HEK293T (cell line): ENCODE results near the gene ARFRP1.
"Not testable (repeated sequence)": the region's sequence is repeated elsewhere in the genome, so short reads cannot be mapped to it uniquely, and the experiment has no call there.

Experiments
- CTCF ChIA-PET: fragments of 350-600 bp; formaldehyde crosslinking; extraction: SDS; loops from one replicate; lab custom pipeline; 2021; ENCODE audit warnings: antibody characterized with exemption, inconsistent platforms; lab: Yijun Ruan, JAX
- POLR2A ChIA-PET: fragments of 350-600 bp; formaldehyde crosslinking; extraction: SDS; loops from one replicate; lab custom pipeline; 2020; ENCODE audit warnings: antibody characterized with exemption, inconsistent platforms; lab: Yijun Ruan, JAX
- DNase-seq: peaks from one replicate; pipeline ENCODE4 v3.0.0; 2012; ENCODE audit warnings: mixed read lengths; ENCODE audit errors: extremely low spot score
- ARNT ChIP-seq: fragments of 450-650 bp; IDR thresholded peaks from 2 replicates; pipeline ENCODE4 v1.6.1; 2017; ENCODE audit warnings: mild to moderate bottlenecking
- BHLHE40 ChIP-seq: fragments of 450-650 bp; IDR thresholded peaks from 2 replicates; pipeline ENCODE4 v1.6.1; 2016; ENCODE audit warnings: mild to moderate bottlenecking, moderate library complexity, borderline replicate concordance
- CTBP1 ChIP-seq: fragments of 450-650 bp; IDR thresholded peaks from 2 replicates; pipeline ENCODE4 v1.6.1; 2016; ENCODE audit warnings: borderline replicate concordance
- ELF4 ChIP-seq: fragments of 450-650 bp; IDR thresholded peaks from 2 replicates; pipeline ENCODE4 v1.6.1; 2017; ENCODE audit warnings: antibody characterized with exemption
- FOXA1 ChIP-seq: fragments of 450-650 bp; IDR thresholded peaks from 2 replicates; pipeline ENCODE4 v1.6.1; 2016; ENCODE audit warnings: mild to moderate bottlenecking
- FOXK2 ChIP-seq: fragments of 450-650 bp; IDR thresholded peaks from 2 replicates; pipeline ENCODE4 v1.6.1; 2016; ENCODE audit warnings: mild to moderate bottlenecking
- FOXM1 ChIP-seq: fragments of 450-650 bp; IDR thresholded peaks from 2 replicates; pipeline ENCODE4 v1.6.1; 2017; ENCODE audit warnings: mild to moderate bottlenecking, borderline replicate concordance
- HDGF ChIP-seq: fragments of 450-650 bp; IDR thresholded peaks from 2 replicates; pipeline ENCODE4 v1.6.1; 2017; ENCODE audit warnings: antibody characterized with exemption, borderline replicate concordance
- L3MBTL2 ChIP-seq: fragments of 450-650 bp; conservative IDR thresholded peaks from 2 replicates; pipeline ENCODE4 v1.6.1; 2016; ENCODE audit warnings: mild to moderate bottlenecking
- LEF1 ChIP-seq: fragments of 450-650 bp; IDR thresholded peaks from 2 replicates; pipeline ENCODE4 v1.6.1; 2017; ENCODE audit warnings: mild to moderate bottlenecking, borderline replicate concordance
- NFRKB ChIP-seq: fragments of 450-650 bp; IDR thresholded peaks from 2 replicates; pipeline ENCODE4 v1.6.1; 2016; ENCODE audit warnings: mild to moderate bottlenecking, moderate library complexity
- SP1 ChIP-seq: fragments of 450-650 bp; IDR thresholded peaks from 2 replicates; pipeline ENCODE4 v1.6.1; 2017
- SUZ12 ChIP-seq: fragments of 450-650 bp; IDR thresholded peaks from 2 replicates; pipeline ENCODE4 v1.6.1; 2016; ENCODE audit warnings: mild to moderate bottlenecking
- TARDBP ChIP-seq: fragments of 450-650 bp; IDR thresholded peaks from 2 replicates; pipeline ENCODE4 v1.6.1; 2016
- ZNF384 ChIP-seq: fragments of 450-650 bp; IDR thresholded peaks from 2 replicates; pipeline ENCODE4 v1.6.1; 2016
- TF ChIP-seq, protein P1 (sequence below): fragments of 450-650 bp; IDR thresholded peaks from 2 replicates; pipeline ENCODE4 v1.6.1; 2016

The ARFRP1 gene

DNA sequence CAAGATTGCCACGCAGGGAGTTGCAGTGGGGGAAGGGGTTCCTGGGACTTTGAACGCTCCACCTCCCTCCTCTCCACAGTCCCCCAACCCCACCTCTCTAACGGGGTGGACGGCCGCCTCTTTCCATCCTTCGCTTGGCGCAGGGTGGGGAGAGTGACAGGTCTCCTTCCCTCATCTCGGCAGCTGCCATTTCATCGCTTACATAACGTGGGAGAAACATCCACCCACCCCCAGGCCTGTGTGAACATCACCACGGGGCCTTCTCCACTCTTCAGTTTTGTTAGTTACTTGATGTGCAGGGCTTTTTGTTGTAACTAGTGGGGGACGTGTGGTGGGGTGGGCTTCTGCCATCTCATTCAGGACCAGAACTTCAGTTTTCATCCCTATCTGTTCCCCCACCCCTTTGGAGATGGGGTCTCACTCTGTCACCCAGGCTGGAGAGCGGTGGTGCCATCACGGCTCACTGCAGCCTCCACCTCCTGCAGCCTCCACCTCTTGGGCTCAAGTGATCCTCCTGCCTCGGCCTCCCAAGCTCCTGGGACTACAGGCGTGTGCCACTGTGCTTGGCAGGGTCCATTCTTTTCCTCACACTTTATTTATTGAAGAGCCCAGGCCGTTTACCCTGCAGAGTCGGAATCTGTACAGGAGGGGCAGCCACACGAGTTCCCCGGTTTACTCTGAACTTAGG lies 32.0 kb downstream of the ARFRP1 start:
- POLR2A ChIA-PET, result interaction anchor here (0.6 kb wide), 1 partner anchor 30 kb away, joined by 3 read pairs; no protein-coding TSS in a partner anchor
- TF ChIP-seq FOXM1 (no peak), L3MBTL2 (no peak), FOXA1 (no peak), ARNT (no peak), SP1 (no peak), LEF1 (no peak), FOXK2 (no peak), NFRKB (no peak), HDGF (no peak), BHLHE40 (no peak)
- TF ChIP-seq, protein P1, sequence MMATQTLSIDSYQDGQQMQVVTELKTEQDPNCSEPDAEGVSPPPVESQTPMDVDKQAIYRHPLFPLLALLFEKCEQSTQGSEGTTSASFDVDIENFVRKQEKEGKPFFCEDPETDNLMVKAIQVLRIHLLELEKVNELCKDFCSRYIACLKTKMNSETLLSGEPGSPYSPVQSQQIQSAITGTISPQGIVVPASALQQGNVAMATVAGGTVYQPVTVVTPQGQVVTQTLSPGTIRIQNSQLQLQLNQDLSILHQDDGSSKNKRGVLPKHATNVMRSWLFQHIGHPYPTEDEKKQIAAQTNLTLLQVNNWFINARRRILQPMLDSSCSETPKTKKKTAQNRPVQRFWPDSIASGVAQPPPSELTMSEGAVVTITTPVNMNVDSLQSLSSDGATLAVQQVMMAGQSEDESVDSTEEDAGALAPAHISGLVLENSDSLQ, result no peak
- DNase-seq, result no peak
- CTCF ChIA-PET, result no interaction called here

DNA sequence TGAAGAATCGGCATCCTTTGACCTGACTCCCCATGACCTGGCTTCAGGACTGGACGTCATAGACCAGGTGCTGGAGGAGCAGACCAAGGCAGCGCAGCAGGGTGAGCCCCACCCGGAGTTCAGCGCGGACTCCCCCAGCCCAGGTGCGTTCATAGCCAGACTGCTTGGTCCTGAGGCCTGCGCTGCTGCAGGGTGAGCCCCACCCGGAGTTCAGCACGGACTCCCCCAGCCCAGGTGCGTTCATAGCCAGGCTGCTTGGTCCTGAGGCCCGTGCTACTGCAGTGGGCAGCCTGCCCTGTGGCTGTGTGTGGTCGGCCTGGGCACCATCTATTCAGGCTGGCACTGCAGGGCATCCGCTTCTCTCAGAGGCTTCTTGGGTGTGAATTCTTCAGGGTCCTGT lies 33.8 kb downstream of the ARFRP1 start:
- CTCF ChIA-PET, result no interaction called here
- DNase-seq, result no peak
- POLR2A ChIA-PET, result no interaction called here
- TF ChIP-seq FOXA1, result no peak
- no peak for TF ChIP-seq L3MBTL2
- TF ChIP-seq FOXK2, result no peak
- TF ChIP-seq NFRKB, result no peak
- TF ChIP-seq TARDBP, result no peak
- TF ChIP-seq CTBP1, result no peak
- TF ChIP-seq, protein P1, result no peak
- no peak for TF ChIP-seq ARNT
- TF ChIP-seq SUZ12, result no peak
- no peak for TF ChIP-seq FOXM1
- no peak for TF ChIP-seq LEF1
- TF ChIP-seq SP1, result no peak
- no peak for TF ChIP-seq ELF4
- TF ChIP-seq BHLHE40, result no peak
- TF ChIP-seq HDGF, result no peak
- TF ChIP-seq ZNF384, result no peak

DNA sequence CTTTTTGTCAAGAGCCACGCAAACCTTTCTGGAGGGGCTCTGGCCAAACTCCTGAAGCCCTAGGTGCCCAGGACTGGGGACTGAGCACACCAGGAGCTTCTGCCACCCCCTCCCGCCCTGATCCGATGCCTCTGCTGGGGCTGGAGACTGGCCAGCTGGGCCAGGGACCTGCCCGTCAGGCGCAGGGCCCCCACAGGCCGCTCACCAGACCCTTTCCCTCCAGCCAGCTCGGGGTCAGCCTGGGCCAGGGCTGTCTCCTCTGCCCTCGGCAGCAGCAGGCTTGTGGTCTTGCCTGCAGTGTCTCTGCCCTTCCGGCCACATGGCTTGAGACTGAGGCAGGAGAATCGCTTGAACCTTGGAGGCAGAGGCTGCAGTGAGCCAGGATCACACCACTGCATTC lies 35.1 kb downstream of the ARFRP1 start:
- CTCF ChIA-PET, result no interaction called here
- POLR2A ChIA-PET, result interaction anchor here (0.9 kb wide), 1 partner anchor 15 kb away, joined by 3 read pairs; no protein-coding TSS in a partner anchor
- no peak for TF ChIP-seq BHLHE40
- TF ChIP-seq SUZ12, result no peak
- no peak for TF ChIP-seq FOXK2
- TF ChIP-seq ZNF384, result no peak
- TF ChIP-seq, protein P1, result no peak
- TF ChIP-seq SP1, result no peak
- no peak for TF ChIP-seq FOXA1
- DNase-seq, result no peak

DNA sequence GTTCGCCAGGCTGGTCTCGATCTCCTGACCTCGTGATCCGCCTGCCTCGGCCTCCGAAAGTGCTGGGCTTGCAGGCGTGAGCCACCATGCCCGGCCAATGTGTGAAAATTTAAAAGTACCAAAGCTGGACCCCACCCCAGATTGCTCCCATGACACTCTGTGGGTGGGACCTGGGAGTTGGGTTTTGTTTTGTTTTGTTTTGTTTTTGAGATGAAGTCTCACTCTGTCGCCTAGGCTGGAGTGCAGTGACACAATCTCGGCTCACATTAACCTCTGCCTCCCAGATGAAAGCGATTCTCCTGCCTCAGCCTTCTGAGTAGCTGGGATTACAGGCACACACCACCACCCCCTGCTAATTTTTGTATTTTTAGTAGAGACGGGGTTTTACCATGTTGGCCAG lies 36.1 kb downstream of the ARFRP1 start:
- POLR2A ChIA-PET, result interaction anchor here (0.9 kb wide), 1 partner anchor 14 kb away, joined by 3 read pairs; no protein-coding TSS in a partner anchor
- CTCF ChIA-PET, DNase-seq: not testable (repeated sequence)

GRCh38 chr20:63668351-63668750 lies 39.4 kb downstream of the ARFRP1 start:
- TF ChIP-seq FOXM1 (no peak), HDGF (no peak), FOXK2 (no peak), ZNF384 (no peak), SP1 (no peak), ARNT (no peak), NFRKB (no peak), LEF1 (no peak), SUZ12 (no peak), ELF4 (no peak), FOXA1 (no peak), L3MBTL2 (no peak), BHLHE40 (no peak), TARDBP (no peak), CTBP1 (no peak)
- TF ChIP-seq, protein P1, result no peak
- no peak for DNase-seq
- POLR2A ChIA-PET, result interaction anchor here (2.2 kb wide), 1 partner anchor 10 kb away, joined by 7 read pairs; the partner anchor contains the start of gene RTEL1
- CTCF ChIA-PET, result no interaction called here

GRCh38 chr20:63667858-63668257 lies 39.9 kb downstream of the ARFRP1 start:
- no peak for DNase-seq
- TF ChIP-seq CTBP1 (no peak), ELF4 (no peak), L3MBTL2 (no peak), HDGF (no peak), TARDBP (no peak), BHLHE40 (no peak), ARNT (no peak), FOXA1 (no peak), FOXM1 (no peak), SP1 (no peak), FOXK2 (no peak), SUZ12 (no peak), LEF1 (no peak)
- TF ChIP-seq, protein P1, result no peak
- ChIA-PET CTCF (interaction anchor here (0.6 kb wide), 1 partner anchor 132 kb away, joined by 3 read pairs; no protein-coding TSS in a partner anchor), POLR2A (interaction anchor here (2.2 kb wide), 1 partner anchor 10 kb away, joined by 7 read pairs; the partner anchor contains the start of gene RTEL1)
